GM12892 (cell line): ENCODE data around the gene AP3S1.

Experiments
- POLR2A ChIP-seq: IDR thresholded peaks from 2 replicates; pipeline ENCODE4 v1.6.1; 2011; ENCODE audit warnings: low read depth, low read length, control low read depth
- POLR2AphosphoS5 ChIP-seq: IDR thresholded peaks from 2 replicates; pipeline ENCODE4 v1.6.1; 2011; ENCODE audit warnings: low read depth, low read length, control low read depth
- TAF1 ChIP-seq: IDR thresholded peaks from 2 replicates; pipeline ENCODE4 v1.6.1; 2011; ENCODE audit warnings: low read depth, mild to moderate bottlenecking, control low read depth, low read length, borderline replicate concordance

DNA sequence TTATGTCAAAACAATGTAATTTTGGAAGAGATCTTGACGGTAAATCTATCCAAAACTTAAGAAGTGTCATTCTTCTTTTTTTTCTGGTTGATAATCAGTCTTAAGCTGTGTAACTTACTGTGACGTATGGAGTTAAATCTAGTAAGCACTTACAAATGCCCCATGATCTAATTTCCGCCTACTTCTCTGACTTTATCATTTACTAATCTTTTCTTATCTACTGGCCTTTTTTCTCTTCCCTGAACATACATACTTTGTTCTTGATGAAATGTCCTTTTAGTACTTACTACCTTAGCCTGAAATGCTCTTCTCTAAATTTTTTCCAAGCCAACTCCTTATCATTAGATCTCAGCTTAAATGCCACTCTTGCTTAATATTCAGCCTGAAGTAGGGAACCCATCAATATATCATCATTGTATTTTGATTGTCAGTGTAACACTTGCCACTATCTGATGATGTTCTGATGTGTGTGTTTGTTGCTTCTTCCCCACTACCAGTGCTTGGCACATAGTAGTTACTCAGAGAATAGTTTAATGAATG lies 27.6 kb downstream of the AP3S1 start:
- TF ChIP-seq POLR2AphosphoS5, result no peak
- TF ChIP-seq POLR2A, result no peak
- TF ChIP-seq TAF1, result no peak
